ENCODE results near the gene OSBPL2. TPM values are rescaled to one million over a fixed set of nuclear protein-coding genes. Genes with fewer than 3 reads are reported as not detected.

OSBPL2 gene
- total RNA-seq, 1 donor from 2014 or later = 29.2 TPM

DNA sequence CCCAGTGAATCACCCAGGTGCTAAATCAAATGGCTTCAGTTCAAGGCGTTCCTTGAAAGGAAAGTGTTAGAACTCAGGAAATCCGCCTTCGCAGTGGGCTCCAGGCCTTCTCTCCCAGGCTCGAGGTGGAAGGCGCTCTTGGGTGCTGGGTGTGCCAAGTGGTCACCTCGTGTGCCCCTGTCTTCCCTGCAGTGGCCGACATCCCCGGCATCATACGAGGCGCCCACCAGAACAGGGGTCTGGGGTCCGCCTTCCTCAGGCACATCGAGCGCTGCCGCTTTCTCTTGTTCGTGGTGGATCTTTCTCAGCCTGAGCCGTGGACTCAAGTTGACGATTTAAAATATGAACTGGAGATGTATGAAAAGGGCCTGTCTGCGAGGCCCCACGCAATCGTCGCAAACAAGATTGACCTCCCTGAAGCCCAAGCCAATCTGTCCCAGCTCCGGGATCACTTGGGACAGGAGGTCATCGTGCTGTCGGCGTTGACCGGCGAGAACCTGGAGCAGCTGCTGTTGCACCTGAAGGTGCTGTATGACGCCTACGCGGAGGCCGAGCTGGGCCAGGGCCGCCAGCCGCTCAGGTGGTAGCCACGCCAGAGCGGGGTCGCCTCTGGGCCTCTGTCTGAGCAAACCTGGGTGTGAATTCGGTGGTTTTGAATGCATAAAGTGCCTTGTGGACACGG, 37.7 kb upstream of the OSBPL2 start:
- Mint-ChIP-seq H3K4me1 (no peaks in the 10 kb centered on the region), H3K9me3 (no peaks in the 10 kb centered on the region), H3K27me3 (no peaks in the 10 kb centered on the region)

GRCh38 chr20:62201173-62202082, 36.9 kb upstream of the OSBPL2 start:
- Mint-ChIP-seq H3K9me3 (no peaks in the 10 kb centered on the region), H3K36me3 (ENCODE audit: low read depth) (peaks cover 37% of the 10 kb centered on the region), H3K27ac (peak overlapping the region; percentile 56), H3K27me3 (no peaks in the 10 kb centered on the region), H3K4me1 (no peaks in the 10 kb centered on the region), H3K4me3 (no peak overlapping the region)
- intact Hi-C loops (cut with micrococcal nuclease) = no loop called here
- no peak for DNase-seq

More for the DNA sequence above, 37.7 kb upstream of the OSBPL2 start:
- DNase-seq = no peak
- H3K27ac Mint-ChIP-seq = no peak overlapping the region
- intact Hi-C loops (cut with micrococcal nuclease) = no loop called here
- peaks cover 41% of the 10 kb centered on the region for H3K36me3 Mint-ChIP-seq (ENCODE audit: low read depth)
- H3K4me3 Mint-ChIP-seq = no peak overlapping the region

- Mint-ChIP-seq H3K27me3 (no peaks in the 10 kb centered on the region), H3K4me3 (no peak overlapping the region), H3K4me1 (no peaks in the 10 kb centered on the region), H3K9me3 (no peaks in the 10 kb centered on the region), H3K36me3 (ENCODE audit: low read depth) (peaks cover 37% of the 10 kb centered on the region), H3K27ac (no peak overlapping the region)
- DNase-seq = no peak
- intact Hi-C loops (cut with micrococcal nuclease) = no loop called here
Measured at GRCh38 chr20:62202083-62202395, 36.3 kb upstream of the OSBPL2 start.

DNA sequence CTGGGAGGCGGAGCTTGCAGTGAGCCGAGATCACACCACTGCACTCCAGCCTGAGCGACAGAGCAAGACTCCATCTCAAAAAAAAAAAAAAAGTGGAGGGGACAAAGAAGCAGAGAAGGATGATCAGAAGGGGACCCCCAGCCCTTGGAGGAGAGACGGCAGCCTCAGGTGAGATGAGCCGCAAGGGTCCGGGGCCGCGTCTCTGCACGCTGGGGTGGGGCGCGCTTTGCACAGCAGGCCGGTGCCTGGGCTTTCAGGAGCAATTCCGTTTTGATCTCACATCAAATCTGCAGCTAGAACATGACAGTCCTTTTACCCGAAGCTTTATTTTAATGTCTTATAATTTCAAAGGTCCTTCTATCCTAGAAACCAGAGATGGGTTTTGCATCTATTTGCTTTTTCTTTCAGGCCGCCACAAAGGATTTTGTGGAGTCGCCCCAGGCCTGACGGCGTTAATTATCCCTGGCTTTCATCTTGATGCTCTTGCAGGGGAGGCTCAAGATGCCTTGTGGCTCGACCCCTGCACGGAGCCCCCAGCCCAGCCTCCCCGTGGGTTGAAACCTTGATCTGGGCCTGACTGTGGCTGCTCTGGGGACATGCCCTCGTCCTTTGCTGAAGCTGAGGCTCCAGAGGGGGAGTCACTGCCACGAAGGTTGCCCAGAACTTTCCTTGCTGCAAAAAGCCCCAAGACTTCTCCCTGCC, 35.5 kb upstream of the OSBPL2 start:
- H3K36me3 Mint-ChIP-seq (ENCODE audit: low read depth) = peaks cover 35% of the 10 kb centered on the region
- no peak overlapping the region for H3K27ac Mint-ChIP-seq
- intact Hi-C loops (cut with micrococcal nuclease) = no loop called here
- H3K9me3 Mint-ChIP-seq = no peaks in the 10 kb centered on the region
- H3K4me3 Mint-ChIP-seq = no peak overlapping the region
- H3K27me3 Mint-ChIP-seq = no peaks in the 10 kb centered on the region
- H3K4me1 Mint-ChIP-seq = no peaks in the 10 kb centered on the region
- no peak for DNase-seq

DNA sequence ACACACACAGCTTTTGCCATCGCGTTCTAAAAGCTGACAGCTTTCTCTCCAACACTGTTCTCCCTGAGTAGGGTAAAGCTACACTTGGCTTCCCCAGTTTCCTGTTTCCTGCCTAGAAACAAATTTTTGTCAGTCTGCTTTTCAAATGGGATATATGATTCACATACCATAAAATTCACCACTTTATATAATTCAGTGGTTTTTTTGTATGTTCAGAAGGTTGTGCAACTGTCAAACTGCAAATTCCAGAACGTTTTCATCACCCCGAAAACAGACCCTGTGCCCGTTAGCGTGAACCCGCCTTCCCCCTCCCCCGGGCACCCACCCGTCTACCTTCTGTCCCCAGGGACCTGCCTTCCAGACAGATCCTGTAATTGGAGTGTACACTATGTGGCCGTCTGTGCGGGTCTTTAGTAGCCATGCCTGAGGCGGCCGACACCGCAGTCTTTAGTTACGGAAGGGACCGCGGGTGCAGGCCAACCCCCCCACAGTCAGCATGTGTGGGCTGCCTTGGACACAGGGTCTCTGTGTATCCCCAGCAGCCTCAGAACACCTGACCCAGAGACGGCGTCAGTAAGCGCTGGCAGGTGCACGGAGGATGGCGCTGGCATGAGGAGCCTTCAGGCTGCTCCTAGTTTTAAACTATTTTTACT, 34.8 kb upstream of the OSBPL2 start:
- DNase-seq = no peak
- Mint-ChIP-seq H3K9me3 (no peaks in the 10 kb centered on the region), H3K36me3 (ENCODE audit: low read depth) (peaks cover 29% of the 10 kb centered on the region), H3K4me3 (no peak overlapping the region), H3K27me3 (no peaks in the 10 kb centered on the region), H3K4me1 (no peaks in the 10 kb centered on the region), H3K27ac (no peak overlapping the region)
- intact Hi-C loops (cut with micrococcal nuclease) = no loop called here

DNA sequence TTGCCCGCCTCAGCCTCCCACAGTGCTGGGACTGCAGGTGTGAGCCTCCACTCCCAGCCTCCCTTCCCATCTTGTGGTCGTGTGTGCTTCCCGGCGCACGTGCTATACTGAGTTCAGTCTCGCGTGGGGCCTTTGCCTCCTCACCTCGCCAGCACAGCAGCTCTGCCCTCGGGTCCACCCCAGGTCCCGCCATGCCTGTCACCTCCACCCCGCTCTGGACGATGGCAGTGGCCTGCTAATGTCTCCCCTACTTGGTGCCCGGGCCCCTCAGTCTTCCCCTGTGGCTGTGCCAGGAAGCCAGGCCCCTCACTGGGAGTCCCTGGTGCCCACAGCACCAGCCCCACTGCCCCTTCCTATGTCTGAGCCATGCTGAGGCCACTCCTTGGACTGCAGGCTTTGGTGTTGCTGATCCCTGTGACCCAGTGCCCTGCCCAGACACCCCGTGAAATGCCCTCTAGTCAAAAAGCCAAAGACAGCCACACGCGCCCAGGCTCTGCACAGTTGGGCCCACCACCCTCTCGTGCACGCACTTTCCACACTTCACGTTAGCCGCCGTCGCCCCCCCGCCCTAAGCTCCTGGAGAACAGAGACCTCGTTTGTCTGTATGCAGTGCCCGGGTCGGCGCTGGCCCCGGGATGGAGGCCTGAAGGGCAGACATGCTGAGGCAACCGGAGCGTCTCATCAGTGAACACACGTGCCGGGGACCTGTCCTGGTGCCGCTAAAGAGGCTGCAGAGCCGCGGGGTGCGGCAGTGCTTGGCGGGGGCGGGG, 32.5 kb upstream of the OSBPL2 start:
- intact Hi-C loops (cut with micrococcal nuclease) = no loop called here
- Mint-ChIP-seq H3K36me3 (ENCODE audit: low read depth) (peaks cover 10% of the 10 kb centered on the region), H3K9me3 (no peaks in the 10 kb centered on the region), H3K27ac (no peak overlapping the region), H3K27me3 (no peaks in the 10 kb centered on the region), H3K4me3 (no peak overlapping the region), H3K4me1 (no peaks in the 10 kb centered on the region)
- no peak for DNase-seq

- Mint-ChIP-seq H3K4me3 (no peak overlapping the region), H3K9me3 (no peaks in the 10 kb centered on the region), H3K27me3 (no peaks in the 10 kb centered on the region), H3K4me1 (no peaks in the 10 kb centered on the region), H3K27ac (no peak overlapping the region), H3K36me3 (ENCODE audit: low read depth) (peaks cover 8% of the 10 kb centered on the region)
- DNase-seq = no peak
- intact Hi-C loops (cut with micrococcal nuclease) = no loop called here
Measured at GRCh38 chr20:62206388-62206775, 31.9 kb upstream of the OSBPL2 start.

GRCh38 chr20:62208061-62208794, 30.1 kb upstream of the OSBPL2 start:
- intact Hi-C loops (cut with micrococcal nuclease) = no loop called here
- peaks cover 4% of the 10 kb centered on the region for H3K36me3 Mint-ChIP-seq (ENCODE audit: low read depth)
- H3K4me3 Mint-ChIP-seq = no peak overlapping the region
- H3K9me3 Mint-ChIP-seq = no peaks in the 10 kb centered on the region
- H3K27ac Mint-ChIP-seq = no peak overlapping the region
- no peak for DNase-seq
- no peaks in the 10 kb centered on the region for H3K27me3 Mint-ChIP-seq
- H3K4me1 Mint-ChIP-seq = no peaks in the 10 kb centered on the region

- Mint-ChIP-seq H3K9me3 (no peaks in the 10 kb centered on the region), H3K27ac (no peak overlapping the region), H3K27me3 (no peaks in the 10 kb centered on the region), H3K4me3 (no peak overlapping the region), H3K36me3 (ENCODE audit: low read depth) (no peaks in the 10 kb centered on the region), H3K4me1 (no peaks in the 10 kb centered on the region)
- intact Hi-C loops (cut with micrococcal nuclease) = no loop called here
- DNase-seq = no peak
Measured at GRCh38 chr20:62208795-62209755, 29.2 kb upstream of the OSBPL2 start.

- Mint-ChIP-seq H3K4me3 (no peak overlapping the region), H3K27me3 (no peaks in the 10 kb centered on the region), H3K27ac (no peak overlapping the region), H3K9me3 (no peaks in the 10 kb centered on the region), H3K4me1 (no peaks in the 10 kb centered on the region), H3K36me3 (ENCODE audit: low read depth) (no peaks in the 10 kb centered on the region)
- no peak for DNase-seq
- intact Hi-C loops (cut with micrococcal nuclease) = no loop called here
Measured at GRCh38 chr20:62209850-62210495, 28.3 kb upstream of the OSBPL2 start.

- DNase-seq = no peak
- Mint-ChIP-seq H3K27ac (no peak overlapping the region), H3K36me3 (ENCODE audit: low read depth) (no peaks in the 10 kb centered on the region), H3K9me3 (no peaks in the 10 kb centered on the region), H3K4me3 (no peak overlapping the region), H3K27me3 (no peaks in the 10 kb centered on the region), H3K4me1 (no peaks in the 10 kb centered on the region)
- intact Hi-C loops (cut with micrococcal nuclease) = no loop called here
Measured at GRCh38 chr20:62210496-62210855, 27.8 kb upstream of the OSBPL2 start.

DNA sequence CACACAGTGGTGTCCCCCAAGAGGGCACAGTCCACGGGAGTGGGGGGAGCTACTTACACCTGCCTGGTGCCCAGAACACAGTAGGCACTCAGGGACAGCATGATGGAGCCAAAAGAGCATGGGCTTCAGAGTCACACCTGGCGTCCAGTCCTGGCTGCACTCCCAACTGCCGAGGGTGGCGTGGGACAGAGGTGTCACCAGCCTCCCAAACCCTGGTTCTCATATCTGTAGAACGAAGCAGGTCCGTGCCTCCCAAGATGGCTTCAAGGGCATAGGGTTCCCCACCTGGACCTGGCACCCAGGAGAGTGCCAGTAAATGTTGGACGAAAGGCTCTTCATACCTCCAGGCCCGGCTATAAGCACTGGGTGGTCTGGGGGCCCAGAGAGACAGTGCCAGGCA, 27.1 kb upstream of the OSBPL2 start:
- Mint-ChIP-seq H3K36me3 (ENCODE audit: low read depth) (no peaks in the 10 kb centered on the region), H3K9me3 (no peaks in the 10 kb centered on the region), H3K27me3 (no peaks in the 10 kb centered on the region), H3K27ac (no peak overlapping the region), H3K4me1 (no peaks in the 10 kb centered on the region), H3K4me3 (no peak overlapping the region)
- DNase-seq = no peak
- intact Hi-C loops (cut with micrococcal nuclease) = no loop called here

Measured in activated CD4-positive, alpha-beta T cell treated with anti-CD3 and anti-CD28 coated beads, Interleukin-2, amount 10 ng/mL, durations not matched to agents 24 days and 14 days (primary cell).